ENCODE results near the gene ATP5PO.

GRCh38 chr21:33892853-33893252 is 22.8 kb downstream of the ATP5PO start:
- TF ChIP-seq CTCF (IDR thresholded peaks at IDR 0.05) (no peak), POLR2A (IDR thresholded peaks at IDR 0.05) (no peak)
